Adrenal gland (tissue), 12 donors: Measurements from ENCODE around the gene DMXL1. TPM values are rescaled to one million over a fixed set of nuclear protein-coding genes. Genes with fewer than 3 reads are reported as not detected.

Experiments
- DNase-seq, 7 donors: peaks; one replicate each; pipeline ENCODE4 v3.0.0-alpha.2; 2019 to 2020
- H3K27ac ChIP-seq, 5 donors: fragments of 200-600 bp; sonication (generic) in 4 of 5; 1 replicate in 3 of 5; 2 replicates in 2 of 5; pipeline versions ENCODE4 v1.5.1 to v1.8.0; 2016 to 2020; ENCODE audit warnings: mild to moderate bottlenecking in 1 of 5
- H3K27me3 ChIP-seq: fragments of 200-600 bp; 2 replicates; pipeline ENCODE4 v1.8.0; 2021
- H3K36me3 ChIP-seq, 2 donors: fragments of 200-600 bp; replicated peaks in 1 of 2; 1 replicate in 1 of 2; 2 replicates in 1 of 2; pipeline versions ENCODE4 v1.5.1 to v1.8.0; 2018 to 2022
- H3K4me1 ChIP-seq, 2 donors: fragments of 200-600 bp; replicated peaks in 1 of 2; 1 replicate in 1 of 2; 2 replicates in 1 of 2; pipeline versions ENCODE4 v1.5.1 to v1.8.0; 2018 to 2021
- H3K4me3 ChIP-seq, 4 donors: fragments of 200-600 bp; sonication (generic) in 3 of 4; one replicate each; pipeline ENCODE4 v1.5.1; 2016 to 2018
- H3K9me3 ChIP-seq, 3 donors: fragments of 200-600 bp; sonication (generic) in 1 of 3; replicated peaks in 1 of 3; 1 replicate in 2 of 3; 2 replicates in 1 of 3; pipeline versions ENCODE4 v1.5.1 to v1.8.0; 2016 to 2021
- CTCF ChIP-seq, 6 experiments: fragments of 450-650 bp in 4 of 6; fragments of 200-600 bp in 2 of 6; sonication (generic) in 1 of 6; IDR thresholded peaks; 1 replicate in 5 of 6; 2 replicates in 1 of 6; pipeline versions ENCODE4 v1.5.1 to v1.8.0; 2016 to 2021; ENCODE audit warnings: antibody characterized with exemption in 6 of 6, mild to moderate bottlenecking in 2 of 6, moderate library complexity in 1 of 6
- POLR2A ChIP-seq, 2 donors: fragments of 450-650 bp; IDR thresholded peaks; one replicate each; pipeline ENCODE4 v1.6.1; 2017; ENCODE audit warnings: antibody characterized with exemption in 2 of 2, mild to moderate bottlenecking in 2 of 2, moderate library complexity in 1 of 2
- whole genome bisulfite sequencing, 4 donors: extraction: QIAGEN DNeasy Blood & Tissue Kit in 2 of 4; methylation state at CpG; one replicate each; pipeline versions ENCODE4 v1.1.5 to v1.1.7; 2013 to 2017; 5-methylcytosine and 5-hydroxymethylcytosine counted together
- intact Hi-C, 2 donors: fragments of 100-400 bp; cut with DNase I; formaldehyde crosslinking; loops; one replicate each; pipeline versions ENCODE4 v1.14.1 to v1.15.0; 2022 to 2023
- polyA plus RNA-seq, 3 donors: library from polyadenylated mRNA; stranded (reverse); fragments of 200-250 nt in 2 of 3; fragments of 350-450 nt in 1 of 3; fragmentation: Illumina TruSeq in 1 of 3; extraction: RNeasy Lipid Tissue Mini Kit (QIAGEN cat#74804) in 1 of 3; gene quantifications; one replicate each; pipeline ENCODE4 v1.2.3, GENCODE V29; 2013 to 2014
- total RNA-seq, 9 donors: library from RNA; depleted of rRNA in 4 of 9; stranded (reverse); fragments of >200 nt in 4 of 9; fragments of 120-200 nt in 1 of 9; fragmentation: NEBNext Ultra II Directional in 1 of 9; extraction: Animal tissue kit (Norgen Biotek cat#: 25700) in 1 of 9; gene quantifications; one replicate each; pipeline versions ENCODE4 v1.1.0 to v1.2.4, GENCODE V29; 2013 to 2023
- donor health status: healthy with polysubstance abuse.
- donor health status: Bipolar disorder and iron deficiency.
- donor health status: DM: yes; HTN: yes; CAD: no.
- donor health status: DM: no; HTN: no; CAD: no.
- donor health status: DM: no; HTN: no; CAD: no.
- donor health status: DM: yes; HTN: yes; CAD: no.

Gene DMXL1
- total and polyA plus RNA-seq, 12 donors: 15.1 to 91.1 (median 41.2) TPM

GRCh38 chr5:119255571-119256356 lies 184.9 kb downstream of the DMXL1 start:
- DNase-seq: no peak
- Histone ChIP-seq H3K36me3 (no peaks in the 10 kb centered on the region), H3K27me3 (no peaks in the 10 kb centered on the region), H3K27ac (no peak overlapping the region), H3K9me3 (no peaks in the 10 kb centered on the region), H3K4me3 (no peak overlapping the region), H3K4me1 (no peaks in the 10 kb centered on the region)
- 90 to 97% (median 94%) methylated on average over 3 to 5 of the region's 5 CpGs for WGBS, 4 donors
- intact Hi-C loops: no loop called here
- TF ChIP-seq CTCF (IDR thresholded peaks at IDR 0.05): no peak
- TF ChIP-seq POLR2A (IDR thresholded peaks at IDR 0.05): no peak

DNA sequence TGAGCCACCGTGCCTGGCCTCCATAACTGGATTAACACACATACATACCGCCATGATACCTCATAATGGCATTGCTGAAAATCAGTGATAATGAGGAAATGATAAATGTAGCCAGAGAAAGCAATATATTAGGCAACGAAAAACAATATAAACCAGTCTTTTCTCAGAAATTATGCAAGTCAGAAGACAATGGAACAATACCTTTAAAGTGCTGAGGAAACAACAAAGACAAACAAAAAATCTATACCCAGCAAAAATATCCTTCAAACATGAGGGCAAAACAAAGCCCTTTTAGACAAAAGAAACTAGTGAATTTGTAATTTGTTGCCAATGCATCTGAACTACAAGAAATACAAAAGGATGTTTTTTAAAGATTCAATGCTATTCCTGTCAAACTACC lies 186.7 kb downstream of the DMXL1 start:
- H3K4me1 ChIP-seq: no peaks in the 10 kb centered on the region
- DNase-seq: no peak
- H3K4me3 ChIP-seq: no peak overlapping the region
- intact Hi-C loops: no loop called here
- no peaks in the 10 kb centered on the region for H3K27me3 ChIP-seq
- H3K36me3 ChIP-seq: no peaks in the 10 kb centered on the region
- TF ChIP-seq CTCF (IDR thresholded peaks at IDR 0.05) (no peak), POLR2A (IDR thresholded peaks at IDR 0.05) (no peak)
- peaks cover 0 to 2% (median 0%) of the 10 kb centered on the region in 3 donors for H3K9me3 ChIP-seq
- H3K27ac ChIP-seq: no peak overlapping the region
- WGBS, 4 donors: 90 to 98% (median 93%) methylated on average over 3 of the region's 3 CpGs

DNA sequence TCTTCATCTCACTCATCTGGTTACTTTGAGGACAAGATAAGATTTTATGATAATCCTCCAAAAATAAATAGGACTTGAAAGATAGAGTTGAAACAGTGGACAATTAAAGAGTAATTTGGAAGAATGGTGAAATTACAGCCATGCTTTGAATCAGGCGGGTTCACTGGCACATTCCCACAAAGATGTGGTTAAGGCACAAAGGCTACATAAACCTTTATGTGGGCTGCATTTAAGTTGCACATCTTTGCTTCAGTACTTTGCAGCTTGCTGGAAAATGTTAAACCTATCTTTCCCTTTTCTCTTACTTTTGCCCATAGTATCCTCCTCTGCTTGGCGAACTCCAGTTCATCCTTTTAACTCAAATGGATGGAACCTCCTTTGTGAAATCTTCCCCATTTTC lies 192.8 kb downstream of the DMXL1 start:
- H3K36me3 ChIP-seq: no peaks in the 10 kb centered on the region
- H3K4me1 ChIP-seq: peaks cover 0 to 5% of the 10 kb centered on the region in 2 donors
- no peak overlapping the region for H3K4me3 ChIP-seq
- H3K27me3 ChIP-seq: no peaks in the 10 kb centered on the region
- H3K27ac ChIP-seq: no peak overlapping the region
- DNase-seq: no peak
- TF ChIP-seq CTCF (IDR thresholded peaks at IDR 0.05): no peak
- WGBS, 4 donors: 82 to 93% (median 84%) methylated on average over 2 of the region's 2 CpGs
- peaks cover 0 to 4% (median 0%) of the 10 kb centered on the region in 3 donors for H3K9me3 ChIP-seq
- intact Hi-C loops: loop anchor here in 1 of 2 donors (10.0 kb wide), 1 partner anchor 141 kb away; no protein-coding TSS in a partner anchor

DNA sequence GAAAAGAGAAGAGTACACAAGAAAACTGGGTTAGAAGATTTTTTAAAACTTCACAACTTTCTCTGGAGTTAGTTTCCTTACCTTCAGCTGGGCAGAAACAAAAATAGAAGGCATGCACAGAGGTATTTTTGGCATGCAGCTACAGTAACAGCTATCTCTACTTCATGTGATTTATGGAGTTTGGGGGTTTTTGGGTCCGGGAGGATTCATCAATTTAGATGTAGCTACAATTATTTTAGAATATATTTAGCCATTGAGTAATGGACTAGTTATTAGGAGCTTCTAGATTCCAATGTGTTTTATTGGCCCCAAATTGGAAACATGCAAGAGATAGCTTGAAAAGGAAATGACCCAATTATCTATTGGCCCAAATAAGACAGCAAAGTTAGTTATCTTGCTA lies 193.3 kb downstream of the DMXL1 start:
- intact Hi-C loops: loop anchor here in 1 of 2 donors (10.0 kb wide), 1 partner anchor 141 kb away; no protein-coding TSS in a partner anchor
- Histone ChIP-seq H3K9me3 (peaks cover 0 to 4% (median 0%) of the 10 kb centered on the region in 3 donors), H3K4me1 (peaks cover 0 to 8% of the 10 kb centered on the region in 2 donors), H3K27ac (no peak overlapping the region), H3K4me3 (no peak overlapping the region), H3K36me3 (no peaks in the 10 kb centered on the region), H3K27me3 (no peaks in the 10 kb centered on the region)
- DNase-seq: no peak
- TF ChIP-seq CTCF (IDR thresholded peaks at IDR 0.05) (no peak), POLR2A (IDR thresholded peaks at IDR 0.05) (no peak)
- WGBS, 4 donors: 0 to 4% (median 0%) methylated on average over 1 of the region's 1 CpG
